Measurements from ENCODE around the gene IFRD2. TPM values are rescaled to one million over a fixed set of nuclear protein-coding genes. Genes with fewer than 3 reads are reported as not detected.

IFRD2 gene
- total and polyA plus RNA-seq, 2 of the 13 experiments (the other 11 are each of a cell fraction or from before 2014, with no cell fraction given): 32.8 to 96.1 TPM

DNA sequence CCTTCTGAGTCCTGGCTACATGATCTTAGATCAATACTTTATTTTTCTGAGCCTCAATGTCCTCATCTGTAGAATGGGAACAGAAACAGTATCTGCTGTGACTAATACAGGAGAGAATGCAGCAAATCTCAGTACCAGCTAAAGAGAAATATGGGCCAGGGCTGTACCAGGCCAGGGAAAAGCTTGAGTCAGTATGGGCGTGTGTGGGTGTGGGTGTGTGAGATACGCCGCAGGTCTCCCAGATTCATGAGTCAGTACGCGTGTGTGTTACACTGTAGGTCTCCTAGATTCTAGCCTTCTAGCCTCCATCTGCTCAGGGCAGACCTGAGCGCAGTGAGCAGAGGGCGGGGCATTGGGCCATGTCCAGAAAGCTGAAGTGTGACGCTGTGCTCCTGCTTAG lies 41.0 kb downstream of the IFRD2 start:
- ATAC-seq: no peak
- H3K4me2 ChIP-seq (ENCODE audit: low read depth, low read length): no peak overlapping the region
- no peak overlapping the region for H2AFZ ChIP-seq (ENCODE audit: low read length)
- no peak for FAIRE-seq
- peaks cover 16% of the 10 kb centered on the region for H3K4me1 ChIP-seq (ENCODE audit: insufficient read depth, low read length)
- H3K36me3 ChIP-seq (replicated peaks in 1 of 2; ENCODE audit: control insufficient read depth in 1 of 2, insufficient read depth in 2 of 2, low read length in 2 of 2): peaks cover 5 to 20% of the 10 kb centered on the region in 2 experiments; a peak in 4 of 5 replicates
- H3K9ac ChIP-seq (ENCODE audit: insufficient read depth, low read depth, low read length): no peak overlapping the region
- in situ Hi-C loops (cut with HindIII; ENCODE audit: extremely low pct_ligation_motif_present, low pct_unique_long_range_greater_than_20kb) (no loop called here), intact Hi-C loops (cut with micrococcal nuclease; ENCODE audit: unreplicated experiment) (no loop called here)
- H3K27me3 ChIP-seq (ENCODE audit: control insufficient read depth in 1 of 2, insufficient read depth in 2 of 2, low read length in 2 of 2): no peaks in the 10 kb centered on the region
- peaks cover 19% of the 10 kb centered on the region for H3K79me2 ChIP-seq (ENCODE audit: insufficient read depth, low read length)
- POLR2A ChIA-PET: interaction anchor here (1.2 to 3.2 kb wide), 2 partner anchors 9 to 15 kb away, joined by 7 to 12 read pairs; partner anchors contain the start of gene GNAI2
- no peak for DNase-seq (ENCODE audit: low spot score)
- H3K4me3 ChIP-seq (replicated peaks in 1 of 3; ENCODE audit: insufficient read depth in 1 of 3, low read depth in 2 of 3, low read length in 3 of 3): no peak overlapping the region
- H3K27ac ChIP-seq (ENCODE audit: extremely low read length, insufficient read depth, low read length): no peak overlapping the region
- peak; percentile 76 for TF ChIP-seq ZNF629 (CRISPR knock-in tag; conservative IDR thresholded peaks at IDR 0.05)
- TF ChIP-seq, protein P1, sequence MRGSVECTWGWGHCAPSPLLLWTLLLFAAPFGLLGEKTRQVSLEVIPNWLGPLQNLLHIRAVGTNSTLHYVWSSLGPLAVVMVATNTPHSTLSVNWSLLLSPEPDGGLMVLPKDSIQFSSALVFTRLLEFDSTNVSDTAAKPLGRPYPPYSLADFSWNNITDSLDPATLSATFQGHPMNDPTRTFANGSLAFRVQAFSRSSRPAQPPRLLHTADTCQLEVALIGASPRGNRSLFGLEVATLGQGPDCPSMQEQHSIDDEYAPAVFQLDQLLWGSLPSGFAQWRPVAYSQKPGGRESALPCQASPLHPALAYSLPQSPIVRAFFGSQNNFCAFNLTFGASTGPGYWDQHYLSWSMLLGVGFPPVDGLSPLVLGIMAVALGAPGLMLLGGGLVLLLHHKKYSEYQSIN (CRISPR knock-in tag; IDR thresholded peaks at IDR 0.05; ENCODE audit: borderline replicate concordance): no peak
- WGBS (ENCODE audit: low lambda C conversion rate): 98% methylated on average over 8 of the region's 8 CpGs
- no TSS peak for BruUV-seq (replicated peaks)
- no peaks in the 10 kb centered on the region for H3K9me3 ChIP-seq (ENCODE audit: low read length)
- CTCF ChIA-PET (ENCODE audit: low intra/inter-chr PET ratio, low total read pairs): no interaction called here
- H4K20me1 ChIP-seq (ENCODE audit: insufficient read depth, low read length): no peaks in the 10 kb centered on the region

GRCh38 chr3:50250514-50250913 lies 41.7 kb downstream of the IFRD2 start:
- H3K79me2 ChIP-seq (ENCODE audit: insufficient read depth, low read length): peaks cover 20% of the 10 kb centered on the region
- ChIA-PET CTCF (ENCODE audit: low intra/inter-chr PET ratio, low total read pairs) (no interaction called here), POLR2A (interaction anchor here (1.2 to 3.2 kb wide), 4 partner anchors 9 to 15 kb away, joined by 3 to 12 read pairs (median 5); partner anchors contain the start of gene GNAI2)
- no peak overlapping the region for H3K4me2 ChIP-seq (ENCODE audit: low read depth, low read length)
- intact Hi-C loops (cut with micrococcal nuclease; ENCODE audit: unreplicated experiment) (no loop called here), in situ Hi-C loops (cut with HindIII; ENCODE audit: extremely low pct_ligation_motif_present, low pct_unique_long_range_greater_than_20kb) (no loop called here)
- BruUV-seq (replicated peaks): no TSS peak
- no peak for DNase-seq (ENCODE audit: low spot score)
- no peak for ATAC-seq
- H2AFZ ChIP-seq (ENCODE audit: low read length): no peak overlapping the region
- no peak for FAIRE-seq
- H3K4me3 ChIP-seq (replicated peaks in 1 of 3; ENCODE audit: insufficient read depth in 1 of 3, low read depth in 2 of 3, low read length in 3 of 3): no peak overlapping the region
- H4K20me1 ChIP-seq (ENCODE audit: insufficient read depth, low read length): no peaks in the 10 kb centered on the region
- peaks cover 23% of the 10 kb centered on the region for H3K4me1 ChIP-seq (ENCODE audit: insufficient read depth, low read length)
- H3K9ac ChIP-seq (ENCODE audit: insufficient read depth, low read depth, low read length): no peak overlapping the region
- no peaks in the 10 kb centered on the region for H3K9me3 ChIP-seq (ENCODE audit: low read length)
- WGBS (ENCODE audit: low lambda C conversion rate): 95% methylated on average over 4 of the region's 4 CpGs
- H3K27ac ChIP-seq (ENCODE audit: extremely low read length, insufficient read depth, low read length): no peak overlapping the region
- H3K27me3 ChIP-seq (ENCODE audit: control insufficient read depth in 1 of 2, insufficient read depth in 2 of 2, low read length in 2 of 2): no peaks in the 10 kb centered on the region
- H3K36me3 ChIP-seq (replicated peaks in 1 of 2; ENCODE audit: control insufficient read depth in 1 of 2, insufficient read depth in 2 of 2, low read length in 2 of 2): peaks cover 4 to 18% of the 10 kb centered on the region in 2 experiments; a peak in 4 of 5 replicates
- TF ChIP-seq ASH2L (IDR thresholded peaks at IDR 0.05; ENCODE audit: insufficient read length, low read depth, low read length) (no peak), U2AF2 (IDR thresholded peaks at IDR 0.05; ENCODE audit: low read depth, low read length) (no peak), RBM39 (IDR thresholded peaks at IDR 0.05; ENCODE audit: low read depth, low read length, poor library complexity, severe bottlenecking) (no peak), MIER2 (CRISPR knock-in tag; IDR thresholded peaks at IDR 0.05) (no peak), REST (IDR thresholded peaks at IDR 0.05; ENCODE audit: borderline replicate concordance in 1 of 2, low read depth in 1 of 2, low read length in 2 of 2) (no peak), ZNF577 (CRISPR knock-in tag; IDR thresholded peaks at IDR 0.05; ENCODE audit: borderline replicate concordance, low read depth) (no peak), SSRP1 (CRISPR knock-in tag; IDR thresholded peaks at IDR 0.05) (no peak), MAFF (IDR thresholded peaks at IDR 0.05; ENCODE audit: low read depth, low read length) (no peak)

Measured in HepG2 (cell line).